Measurements from ENCODE around the gene HSD17B7.
A peak's percentile ranks its signal among the peaks of the same experiment; 100 is the strongest.

DNA sequence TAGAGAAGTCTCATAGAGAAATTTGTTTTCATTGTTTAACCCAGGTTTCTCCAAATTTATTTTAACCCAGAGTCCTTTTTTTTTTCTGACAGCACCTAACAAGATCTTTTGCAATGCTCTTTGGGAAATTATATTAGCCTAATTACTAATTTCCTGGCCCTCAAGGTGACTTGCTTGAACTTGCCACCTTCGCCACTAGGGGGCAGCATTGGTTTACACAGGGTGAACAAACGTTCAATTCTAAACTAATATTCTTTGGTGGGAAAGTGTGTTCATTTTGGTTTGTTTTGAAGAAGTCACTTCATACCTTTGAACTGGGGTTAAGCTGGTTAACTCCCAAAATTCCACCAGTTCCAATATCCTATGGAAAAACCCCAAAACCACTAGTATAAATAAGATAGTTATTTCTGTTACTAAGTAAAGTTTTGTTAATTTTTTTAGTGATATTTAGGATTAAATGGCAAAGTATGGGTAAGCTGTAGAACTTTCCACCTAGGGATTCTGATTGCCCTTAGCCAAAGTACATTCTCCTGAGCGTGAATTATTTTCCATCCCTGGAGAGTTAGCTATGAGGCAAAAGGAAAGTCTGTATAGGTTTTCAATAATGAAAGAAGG is 57.4 kb downstream of the HSD17B7 start:
- TF ChIP-seq, protein P1, sequence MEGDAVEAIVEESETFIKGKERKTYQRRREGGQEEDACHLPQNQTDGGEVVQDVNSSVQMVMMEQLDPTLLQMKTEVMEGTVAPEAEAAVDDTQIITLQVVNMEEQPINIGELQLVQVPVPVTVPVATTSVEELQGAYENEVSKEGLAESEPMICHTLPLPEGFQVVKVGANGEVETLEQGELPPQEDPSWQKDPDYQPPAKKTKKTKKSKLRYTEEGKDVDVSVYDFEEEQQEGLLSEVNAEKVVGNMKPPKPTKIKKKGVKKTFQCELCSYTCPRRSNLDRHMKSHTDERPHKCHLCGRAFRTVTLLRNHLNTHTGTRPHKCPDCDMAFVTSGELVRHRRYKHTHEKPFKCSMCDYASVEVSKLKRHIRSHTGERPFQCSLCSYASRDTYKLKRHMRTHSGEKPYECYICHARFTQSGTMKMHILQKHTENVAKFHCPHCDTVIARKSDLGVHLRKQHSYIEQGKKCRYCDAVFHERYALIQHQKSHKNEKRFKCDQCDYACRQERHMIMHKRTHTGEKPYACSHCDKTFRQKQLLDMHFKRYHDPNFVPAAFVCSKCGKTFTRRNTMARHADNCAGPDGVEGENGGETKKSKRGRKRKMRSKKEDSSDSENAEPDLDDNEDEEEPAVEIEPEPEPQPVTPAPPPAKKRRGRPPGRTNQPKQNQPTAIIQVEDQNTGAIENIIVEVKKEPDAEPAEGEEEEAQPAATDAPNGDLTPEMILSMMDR (conservative IDR thresholded peaks at IDR 0.05; ENCODE audit: low read depth, low read length) = peak; percentile 94
- no peak for TF ChIP-seq EZH2 (IDR thresholded peaks at IDR 0.05; ENCODE audit: borderline replicate concordance, low read depth, low read length, poor library complexity, severe bottlenecking)
